Measurements from ENCODE around the gene APBA2. TPM values are rescaled to one million over a fixed set of nuclear protein-coding genes. Genes with fewer than 3 reads are reported as not detected.

APBA2 gene
- total and polyA plus RNA-seq, 8 donors, result 0.45 to 13.3 (median 2.0) TPM; not detected in 1

DNA sequence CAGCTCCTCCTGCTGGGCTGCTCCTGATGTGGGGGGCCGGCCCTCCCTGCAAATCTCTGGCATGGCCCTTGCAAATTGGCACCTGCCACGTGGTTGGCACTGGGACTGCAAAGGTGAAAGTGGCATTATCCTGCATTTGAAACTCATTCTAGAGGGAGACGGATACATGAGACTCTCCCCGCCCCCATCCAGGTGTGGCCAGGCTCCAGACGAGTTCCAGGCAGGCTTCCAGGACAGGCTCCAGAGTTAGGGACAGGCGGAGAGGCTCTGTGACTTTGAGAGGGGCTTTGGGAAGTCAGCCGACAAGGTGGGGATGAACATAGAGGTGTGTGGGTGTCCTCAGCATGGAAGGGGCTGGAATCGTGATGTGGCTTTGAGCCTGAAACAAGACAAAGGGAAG is 178.5 kb downstream of the APBA2 start:
- intact Hi-C loops (cut with DNase I; ENCODE audit: low total_unique reads), result no loop called here
- no peak for TF ChIP-seq POLR2A (IDR thresholded peaks at IDR 0.05)
- no peak for TF ChIP-seq POLR2AphosphoS5 (IDR thresholded peaks at IDR 0.05)
- TF ChIP-seq, protein P1, sequence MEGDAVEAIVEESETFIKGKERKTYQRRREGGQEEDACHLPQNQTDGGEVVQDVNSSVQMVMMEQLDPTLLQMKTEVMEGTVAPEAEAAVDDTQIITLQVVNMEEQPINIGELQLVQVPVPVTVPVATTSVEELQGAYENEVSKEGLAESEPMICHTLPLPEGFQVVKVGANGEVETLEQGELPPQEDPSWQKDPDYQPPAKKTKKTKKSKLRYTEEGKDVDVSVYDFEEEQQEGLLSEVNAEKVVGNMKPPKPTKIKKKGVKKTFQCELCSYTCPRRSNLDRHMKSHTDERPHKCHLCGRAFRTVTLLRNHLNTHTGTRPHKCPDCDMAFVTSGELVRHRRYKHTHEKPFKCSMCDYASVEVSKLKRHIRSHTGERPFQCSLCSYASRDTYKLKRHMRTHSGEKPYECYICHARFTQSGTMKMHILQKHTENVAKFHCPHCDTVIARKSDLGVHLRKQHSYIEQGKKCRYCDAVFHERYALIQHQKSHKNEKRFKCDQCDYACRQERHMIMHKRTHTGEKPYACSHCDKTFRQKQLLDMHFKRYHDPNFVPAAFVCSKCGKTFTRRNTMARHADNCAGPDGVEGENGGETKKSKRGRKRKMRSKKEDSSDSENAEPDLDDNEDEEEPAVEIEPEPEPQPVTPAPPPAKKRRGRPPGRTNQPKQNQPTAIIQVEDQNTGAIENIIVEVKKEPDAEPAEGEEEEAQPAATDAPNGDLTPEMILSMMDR (IDR thresholded peaks at IDR 0.05), result no peak
- no peak for TF ChIP-seq EP300 (IDR thresholded peaks at IDR 0.05)
- 52 to 68% (median 60%) methylated on average over 8 of the region's 8 CpGs for WGBS, 5 donors

DNA sequence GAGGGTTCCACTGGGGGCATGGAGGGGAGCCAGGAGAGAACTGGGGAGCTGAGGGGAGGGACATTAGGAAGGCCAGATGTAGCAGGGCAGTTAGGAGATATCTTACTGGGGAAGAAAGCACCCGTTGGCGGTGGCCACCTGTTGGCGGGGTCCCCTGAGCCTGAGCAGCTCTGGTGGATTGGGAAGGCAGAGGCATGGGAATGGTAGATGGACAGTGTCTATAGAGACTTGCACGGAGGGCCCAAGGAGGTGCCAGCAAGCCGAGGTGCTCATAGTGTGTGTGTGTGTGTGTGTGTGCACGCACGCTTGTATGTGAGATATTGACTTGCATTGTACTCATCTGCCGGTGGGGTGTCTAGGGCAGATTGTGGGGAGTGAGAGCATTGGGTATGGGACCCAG is 179.0 kb downstream of the APBA2 start:
- no peak overlapping the region for H3K4me3 ChIP-seq
- H3K9me3 ChIP-seq, result peaks cover 0 to 5% (median 4%) of the 10 kb centered on the region in 4 donors
- 85 to 95% (median 91%) methylated on average over 8 of the region's 8 CpGs for WGBS, 5 donors
- H3K36me3 ChIP-seq, result no peaks in the 10 kb centered on the region
- H3K4me1 ChIP-seq, result no peaks in the 10 kb centered on the region
- H3K27ac ChIP-seq, result no peak overlapping the region
- intact Hi-C loops (cut with DNase I; ENCODE audit: low total_unique reads), result no loop called here
- no peak for DNase-seq
- H3K27me3 ChIP-seq, result no peaks in the 10 kb centered on the region
- TF ChIP-seq, protein P1 (IDR thresholded peaks at IDR 0.05), result no peak
- TF ChIP-seq POLR2AphosphoS5 (IDR thresholded peaks at IDR 0.05) (no peak), EP300 (IDR thresholded peaks at IDR 0.05) (no peak), POLR2A (IDR thresholded peaks at IDR 0.05) (no peak)

More for the DNA sequence above, 178.5 kb downstream of the APBA2 start:
- Histone ChIP-seq H3K4me1 (no peaks in the 10 kb centered on the region), H3K4me3 (no peak overlapping the region), H3K9me3 (peaks cover 0 to 4% (median 2%) of the 10 kb centered on the region in 4 donors), H3K27me3 (no peaks in the 10 kb centered on the region), H3K36me3 (no peaks in the 10 kb centered on the region), H3K27ac (no peak overlapping the region)
- no peak for DNase-seq

DNA sequence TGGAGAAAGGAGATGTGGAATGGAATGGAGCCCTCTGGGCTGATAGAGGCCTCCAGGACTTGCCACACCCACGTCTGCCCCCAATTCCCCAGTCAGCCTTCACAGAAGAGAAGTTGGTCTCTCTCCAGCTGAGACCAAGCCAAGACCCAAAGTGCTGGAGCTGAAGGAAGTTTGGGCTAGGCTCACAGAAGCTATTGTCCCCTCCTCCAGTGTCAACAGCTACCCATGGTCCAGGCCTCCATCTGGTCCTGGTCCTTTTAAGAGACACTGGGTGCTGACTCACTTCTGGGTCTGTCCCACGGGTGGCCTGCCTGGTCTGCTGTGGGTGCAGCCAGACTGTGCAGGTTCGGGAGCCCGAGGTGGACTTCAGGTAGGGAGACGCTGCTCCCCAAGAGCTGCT is 179.8 kb downstream of the APBA2 start:
- no peak for TF ChIP-seq POLR2AphosphoS5 (IDR thresholded peaks at IDR 0.05)
- Histone ChIP-seq H3K9me3 (peaks cover 0 to 7% (median 3%) of the 10 kb centered on the region in 4 donors), H3K27ac (no peak overlapping the region), H3K4me1 (no peaks in the 10 kb centered on the region), H3K36me3 (no peaks in the 10 kb centered on the region), H3K4me3 (no peak overlapping the region), H3K27me3 (no peaks in the 10 kb centered on the region)
- DNase-seq, result no peak
- intact Hi-C loops (cut with DNase I; ENCODE audit: low total_unique reads), result no loop called here
- 78 to 84% (median 80%) methylated on average over 5 of the region's 5 CpGs for WGBS, 5 donors

DNA sequence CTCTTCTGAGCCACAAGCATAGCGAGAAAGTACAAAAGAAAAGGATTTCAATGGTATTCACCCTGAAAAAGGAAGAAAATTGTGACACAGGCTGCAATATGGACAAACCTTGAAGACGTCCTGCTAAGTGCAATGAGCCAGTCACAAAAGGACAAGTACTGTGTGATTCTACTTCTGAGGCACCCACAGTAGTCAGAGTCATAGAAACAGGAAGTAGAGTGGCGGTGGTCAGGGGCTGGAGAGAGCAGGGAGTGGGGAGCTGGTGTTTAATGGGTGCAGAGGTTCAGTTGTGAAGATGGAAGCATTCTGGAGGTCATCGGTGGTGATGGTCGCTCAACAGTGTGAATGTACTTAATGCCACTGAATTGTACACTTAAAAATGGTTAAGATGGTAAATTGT is 180.5 kb downstream of the APBA2 start:
- Histone ChIP-seq H3K9me3 (peaks cover 0 to 7% (median 3%) of the 10 kb centered on the region in 4 donors), H3K4me3 (no peak overlapping the region), H3K27ac (no peak overlapping the region), H3K27me3 (no peaks in the 10 kb centered on the region), H3K4me1 (no peaks in the 10 kb centered on the region), H3K36me3 (no peaks in the 10 kb centered on the region)
- intact Hi-C loops (cut with DNase I; ENCODE audit: low total_unique reads), result no loop called here
- TF ChIP-seq POLR2A (IDR thresholded peaks at IDR 0.05) (no peak), POLR2AphosphoS5 (IDR thresholded peaks at IDR 0.05) (no peak)
- TF ChIP-seq, protein P1 (IDR thresholded peaks at IDR 0.05), result no peak
- WGBS, 5 donors, result 71 to 85% (median 79%) methylated on average over 5 of the region's 5 CpGs
- DNase-seq, result no peak

DNA sequence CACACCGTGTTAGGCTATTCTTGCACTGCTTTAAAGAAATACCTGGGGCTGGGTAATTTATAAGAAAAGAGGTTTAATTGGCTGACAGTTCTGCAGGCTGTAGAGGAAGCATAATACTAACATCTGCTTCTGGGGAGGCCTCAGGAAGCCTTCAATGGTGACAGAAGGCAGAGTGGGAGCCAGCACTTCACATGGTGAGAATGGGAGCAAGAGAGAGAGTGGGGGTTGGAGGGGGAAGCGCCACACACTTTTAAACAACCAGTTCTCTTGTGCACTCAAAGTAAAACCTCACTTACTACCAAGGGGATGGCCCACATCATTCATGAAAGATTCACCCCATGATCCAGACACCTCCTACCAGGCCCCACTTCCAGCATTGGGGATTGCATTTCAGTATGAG is 181.1 kb downstream of the APBA2 start:
- Histone ChIP-seq H3K27me3 (peaks cover 0 to under 1% (median 0%) of the 10 kb centered on the region in 3 donors), H3K4me1 (no peaks in the 10 kb centered on the region), H3K27ac (no peak overlapping the region), H3K36me3 (no peaks in the 10 kb centered on the region), H3K4me3 (no peak overlapping the region), H3K9me3 (peaks cover 0 to 7% (median 3%) of the 10 kb centered on the region in 4 donors)
- TF ChIP-seq POLR2AphosphoS5 (IDR thresholded peaks at IDR 0.05) (no peak), POLR2A (IDR thresholded peaks at IDR 0.05) (no peak), EP300 (IDR thresholded peaks at IDR 0.05) (no peak)
- TF ChIP-seq, protein P1 (IDR thresholded peaks at IDR 0.05), result no peak
- intact Hi-C loops (cut with DNase I; ENCODE audit: low total_unique reads), result no loop called here
- 73 to 90% (median 88%) methylated on average over 2 of the region's 2 CpGs for WGBS, 5 donors
- DNase-seq, result no peak

Data from stomach (tissue), 9 donors.